Measurements from ENCODE around the gene ZFTA. TPM values are rescaled to one million over a fixed set of nuclear protein-coding genes. Genes with fewer than 3 reads are reported as not detected.
A peak's percentile ranks its signal among the peaks of the same experiment; 100 is the strongest.
"Not testable (repeated sequence)": the region's sequence is repeated elsewhere in the genome, so short reads cannot be mapped to it uniquely, and the experiment has no call there.

ZFTA gene
- total RNA-seq, 1 donor from 2014 or later = 14.8 TPM

- DNase-seq (ENCODE audit: low spot score) (no peak), ATAC-seq (no peak)
Measured at GRCh38 chr11:63779039-63779438, 10.5 kb upstream of the ZFTA start.

DNA sequence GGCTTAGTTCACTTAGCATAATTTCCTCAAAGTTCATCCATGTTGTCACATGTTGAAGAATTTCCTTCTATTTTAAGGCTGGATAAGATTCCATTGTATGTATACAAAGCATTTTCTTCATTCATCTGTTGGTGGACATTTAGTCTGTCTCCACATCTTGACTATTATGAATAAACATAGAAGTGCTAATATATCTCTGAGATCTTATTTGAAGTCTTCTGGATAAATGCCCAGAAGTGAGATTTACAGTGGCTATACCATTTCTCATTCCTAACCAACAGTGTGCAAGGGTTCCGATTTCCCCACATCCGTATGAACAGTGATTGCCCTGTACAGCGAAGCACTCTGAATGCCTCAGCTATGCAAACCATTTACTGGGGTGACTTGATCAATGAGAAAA, 6.6 kb upstream of the ZFTA start:
- no peak for DNase-seq (ENCODE audit: low spot score)
- ATAC-seq = no peak

- DNase-seq (ENCODE audit: low spot score); ATAC-seq: not testable (repeated sequence)
Measured at GRCh38 chr11:63771741-63772318, 3.3 kb upstream of the ZFTA start.

DNA sequence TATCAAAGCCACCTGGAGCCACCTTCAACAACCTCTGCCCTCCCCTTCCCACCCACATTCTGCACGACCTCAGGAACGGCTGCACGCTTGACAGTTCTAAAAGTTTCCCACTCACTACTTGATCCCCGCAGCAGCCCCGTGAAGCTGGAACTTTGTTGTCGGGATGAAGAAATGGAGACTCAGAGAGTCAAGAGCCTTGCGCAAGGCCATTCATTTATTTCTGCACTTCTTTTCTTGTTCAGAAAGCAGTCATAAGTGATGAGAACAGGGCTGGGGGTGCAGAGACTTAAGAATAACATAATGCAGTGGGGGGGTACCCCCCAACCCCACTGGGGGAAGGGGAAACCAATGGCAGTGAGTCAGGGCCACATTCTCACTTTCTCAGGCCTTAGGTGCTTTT, 2.2 kb upstream of the ZFTA start:
- ATAC-seq = no peak
- DNase-seq (ENCODE audit: low spot score) = no peak

- DNase-seq (ENCODE audit: low spot score) (no peak), ATAC-seq (no peak)
Measured at GRCh38 chr11:63769714-63770455, 1.3 kb upstream of the ZFTA start.

- ATAC-seq (peak; percentile 23), DNase-seq (ENCODE audit: low spot score) (peak; percentile 58)
Measured at GRCh38 chr11:63769042-63769713, 603 bp upstream of the ZFTA start.

DNA sequence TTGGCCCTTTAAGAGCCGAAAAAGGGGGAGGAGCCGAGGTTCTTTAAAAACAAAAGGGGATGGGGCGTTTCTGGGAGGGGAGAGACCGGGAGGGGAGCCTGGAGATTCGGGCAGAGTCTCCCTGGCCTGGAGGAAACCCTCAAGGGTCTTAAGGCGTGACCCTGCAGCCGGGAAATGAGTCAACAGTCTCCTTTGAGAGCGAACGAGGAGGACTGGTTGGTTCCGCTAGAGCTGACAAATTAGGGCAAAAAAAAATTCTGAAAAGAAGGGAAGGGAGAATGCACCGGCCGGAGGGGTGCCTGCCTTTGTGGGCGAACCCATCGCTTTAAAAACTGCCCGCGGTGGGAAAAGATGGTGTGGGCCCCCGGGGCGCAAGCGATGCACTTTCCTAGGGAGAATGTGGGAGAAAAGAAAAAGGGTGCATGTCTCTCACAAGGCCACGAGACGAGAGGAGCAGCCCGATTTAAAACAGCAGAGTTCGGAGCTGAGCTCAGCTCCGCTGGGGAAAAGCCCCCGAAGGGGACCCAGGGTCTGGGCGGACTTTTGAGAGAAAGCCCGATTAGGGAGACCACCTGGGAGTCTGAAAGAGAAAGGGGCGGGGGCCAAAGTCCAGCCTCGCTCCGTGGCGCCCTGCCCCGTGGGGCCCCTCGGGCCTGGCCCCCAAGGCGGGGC, 874 bp downstream of the ZFTA start:
- ATAC-seq (peak; percentile 4), DNase-seq (ENCODE audit: low spot score) (peak; percentile 70)

DNA sequence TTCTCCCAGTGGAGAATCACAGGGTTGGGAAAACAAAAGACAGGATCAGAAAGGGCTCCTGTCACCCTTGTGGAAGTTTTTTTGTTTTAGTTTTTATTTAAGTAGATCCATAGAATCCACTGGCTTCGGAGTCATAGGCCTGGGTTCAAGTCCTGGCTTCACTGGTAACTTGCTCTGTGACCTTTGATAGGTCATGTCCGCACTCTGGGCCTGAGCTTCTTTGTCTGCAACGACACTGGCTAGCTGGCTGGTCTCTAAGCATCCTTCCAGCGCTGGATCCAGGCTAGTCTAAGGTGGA, 1.4 kb downstream of the ZFTA start:
- ATAC-seq (no peak), DNase-seq (ENCODE audit: low spot score) (no peak)

DNA sequence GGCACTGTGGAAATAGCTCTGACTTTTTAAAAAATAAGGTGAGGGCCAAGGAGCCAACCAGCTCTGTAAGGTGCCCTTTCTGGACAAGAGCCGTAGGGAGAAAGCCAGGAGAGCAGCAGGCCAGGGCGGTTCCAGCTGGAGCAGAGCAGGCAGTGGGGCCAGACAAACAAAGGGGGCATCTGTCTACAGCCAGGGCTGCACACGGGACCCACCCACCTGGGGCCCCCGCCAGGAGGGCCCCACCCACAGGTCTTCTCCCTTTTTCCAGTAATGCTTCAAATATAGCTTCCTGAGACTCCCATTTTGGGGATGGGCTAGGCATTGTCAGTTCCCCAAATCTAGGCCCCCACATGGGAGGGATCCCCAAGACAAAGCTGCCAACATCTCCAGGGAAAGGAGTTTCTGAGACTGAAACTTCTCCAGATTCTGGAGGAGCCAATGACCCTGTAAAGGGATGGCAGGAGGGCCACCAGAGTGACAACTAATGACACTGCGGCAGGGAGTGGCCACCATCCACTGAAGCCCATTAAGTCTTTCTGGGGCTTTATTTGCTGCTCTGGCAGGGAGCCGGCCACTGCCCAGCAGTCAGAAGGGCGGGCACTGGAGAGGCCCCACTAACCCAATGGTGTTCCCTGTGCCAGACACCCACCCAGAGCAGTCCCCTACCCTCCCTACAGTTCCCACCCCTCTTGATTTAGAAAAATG, 1.9 kb downstream of the ZFTA start:
- ATAC-seq (no peak), DNase-seq (ENCODE audit: low spot score) (no peak)

DNA sequence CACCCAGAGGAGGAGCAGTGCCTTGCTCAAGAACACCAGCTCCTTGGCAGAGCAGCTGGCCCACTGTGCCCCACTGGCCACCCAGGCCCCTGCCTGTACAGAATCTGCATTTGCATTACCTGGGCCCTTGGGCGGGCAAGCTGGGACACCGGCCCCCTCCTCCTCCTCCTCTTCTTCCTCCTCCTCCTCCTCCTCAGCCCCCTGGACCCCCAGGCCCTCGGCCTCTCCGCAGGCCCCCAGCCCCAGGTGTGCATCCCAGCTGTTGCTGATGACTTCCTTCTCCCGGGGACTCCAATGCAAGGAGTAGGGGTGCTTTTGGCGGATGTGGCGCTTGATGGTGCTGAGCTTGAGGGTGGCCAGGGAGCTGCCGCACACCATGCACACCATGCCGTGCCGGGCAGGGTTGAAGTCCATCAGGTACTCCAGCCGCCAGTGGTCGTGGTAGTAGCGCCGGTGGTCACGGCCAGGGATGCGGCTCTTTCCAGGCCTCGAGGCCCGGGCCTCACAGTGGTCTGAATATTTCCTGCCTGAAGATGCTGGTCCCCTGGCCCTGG, 2.8 kb downstream of the ZFTA start:
- DNase-seq (ENCODE audit: low spot score) (peak; percentile 55), ATAC-seq (no peak)

GRCh38 chr11:63764679-63765647, 3.6 kb downstream of the ZFTA start:
- DNase-seq (ENCODE audit: low spot score) = peak; percentile 93
- peak; percentile 60 for ATAC-seq

GRCh38 chr11:63764340-63764678, 4.3 kb downstream of the ZFTA start:
- no peak for DNase-seq (ENCODE audit: low spot score)

GRCh38 chr11:63763496-63764339, 4.9 kb downstream of the ZFTA start:
- ATAC-seq = peak; percentile 60

More at GRCh38 chr11:63764340-63764678, 4.3 kb downstream of the ZFTA start:
- ATAC-seq = no peak

DNA sequence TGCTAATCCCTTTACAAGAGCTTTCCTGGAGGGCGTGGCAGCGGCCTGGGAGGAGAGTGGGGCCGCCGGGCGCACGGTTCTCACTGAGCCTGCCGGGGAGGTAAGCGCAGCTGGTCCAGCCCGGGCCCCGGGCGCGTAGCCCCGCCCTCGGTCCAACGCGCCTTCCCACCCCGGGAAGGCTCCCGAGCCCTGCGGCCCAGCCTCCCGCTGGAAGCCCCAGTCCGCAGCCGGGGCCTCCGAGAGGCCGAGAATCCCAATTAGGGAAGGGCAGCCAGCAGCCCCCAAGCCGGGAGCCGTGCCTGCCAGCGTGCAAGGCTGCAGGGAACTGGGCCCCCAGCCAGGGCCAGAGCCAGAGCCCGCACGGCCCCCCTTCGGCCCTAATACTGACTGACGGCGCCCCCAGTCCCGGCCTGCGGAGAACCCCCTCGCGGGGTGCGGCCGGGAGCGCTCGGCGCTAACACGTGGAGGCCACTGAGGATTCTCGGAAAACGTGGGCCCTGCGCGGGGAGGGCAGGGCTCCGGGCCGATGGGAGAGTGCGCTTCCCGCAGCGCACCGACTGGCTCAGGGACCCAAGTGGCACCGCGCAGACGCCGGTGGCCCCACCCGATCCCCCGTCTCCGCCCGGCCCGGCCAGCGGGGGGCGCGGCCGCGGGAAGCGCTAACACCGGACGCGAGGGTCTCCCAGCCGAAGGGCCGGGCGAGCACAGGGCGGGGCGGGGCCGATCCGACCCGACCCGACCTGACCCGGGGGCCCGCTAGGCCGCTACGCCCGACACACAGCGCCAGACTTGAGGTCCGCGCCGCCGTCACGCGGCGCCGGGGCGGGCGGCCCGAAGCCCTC, 5.7 kb downstream of the ZFTA start:
- peak; percentile 64 for DNase-seq (ENCODE audit: low spot score)
- peak; percentile 25 for ATAC-seq

More at GRCh38 chr11:63763496-63764339, 4.9 kb downstream of the ZFTA start:
- DNase-seq (ENCODE audit: low spot score) = peak; percentile 81

DNA sequence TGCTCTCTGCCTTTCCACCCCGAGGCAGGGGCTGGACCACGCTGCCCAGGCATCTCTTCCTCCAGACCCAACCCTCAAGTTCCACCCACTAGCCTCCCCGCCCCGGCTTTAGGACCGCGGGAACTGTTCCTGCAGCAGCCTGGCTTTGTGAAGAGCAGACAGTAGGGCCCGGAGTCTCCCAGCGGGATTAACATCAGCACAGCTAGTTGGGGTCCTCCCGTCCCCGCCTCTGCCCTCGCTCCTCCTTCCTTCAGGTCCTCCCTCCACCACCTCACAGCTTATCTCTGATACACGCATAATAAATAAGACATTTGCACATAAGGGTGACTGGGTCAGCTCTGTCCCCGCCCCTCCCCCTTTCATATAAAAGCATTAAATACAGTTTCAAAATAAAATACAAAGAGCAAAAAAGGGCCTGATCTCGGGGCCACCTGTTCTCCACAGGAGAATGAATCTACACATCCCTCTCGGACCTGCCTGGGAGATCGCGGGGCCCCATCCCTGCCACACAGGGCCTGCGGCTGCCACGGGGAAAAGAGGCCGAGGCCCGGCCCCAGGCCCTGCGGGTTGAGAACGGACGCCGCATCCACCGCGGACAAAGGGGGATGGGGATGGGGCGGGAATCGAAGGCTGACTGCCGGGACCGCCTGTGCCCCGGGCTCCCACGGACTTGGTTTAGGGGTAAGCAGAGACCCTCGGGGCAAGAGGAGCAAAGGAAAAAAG, 6.5 kb downstream of the ZFTA start:
- no peak for DNase-seq (ENCODE audit: low spot score)
- no peak for ATAC-seq

DNA sequence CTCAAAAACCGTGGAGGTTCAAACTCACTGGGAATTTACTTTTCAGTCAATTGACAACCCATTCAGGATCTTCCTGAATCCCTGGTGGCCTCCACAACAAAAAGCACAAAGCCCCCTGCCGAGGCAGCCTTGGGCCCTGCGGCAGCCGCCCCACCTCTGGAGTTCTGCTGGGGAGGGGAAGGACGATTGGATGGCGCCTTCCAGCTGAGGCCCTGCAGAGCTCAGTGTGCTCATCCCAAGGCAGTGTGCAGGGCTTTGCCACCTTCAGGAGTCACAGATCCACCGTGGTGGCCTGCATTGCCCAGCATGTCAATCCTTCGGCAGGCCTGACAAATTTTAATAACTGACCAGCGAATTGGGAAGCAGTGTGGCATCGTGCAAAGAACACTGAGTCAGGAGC, 7.4 kb downstream of the ZFTA start:
- no peak for DNase-seq (ENCODE audit: low spot score)
- ATAC-seq = no peak

- DNase-seq (ENCODE audit: low spot score) = no peak
- no peak for ATAC-seq
Measured at GRCh38 chr11:63760487-63761079, 8.0 kb downstream of the ZFTA start.

Data from left lobe of liver (tissue), 2 donors.